Gastrocnemius medialis (tissue), 4 donors: ENCODE data around the gene CARD6. TPM values are rescaled to one million over a fixed set of nuclear protein-coding genes. Genes with fewer than 3 reads are reported as not detected.

Experiments used
- ATAC-seq, 2 donors: fragments of 150-250 bp; one replicate each; pipeline ENCODE4 v1.9.1; 2016
- DNase-seq, 2 donors: peaks; one replicate each; pipeline ENCODE4 v3.0.0-alpha.2; 2019
- H3K27ac ChIP-seq, 4 donors: fragments of 200-600 bp; sonication (generic); 1 replicate in 1 of 4; 2 replicates in 3 of 4; pipeline ENCODE4 v1.5.1; 2016 to 2018; ENCODE audit warnings: mild to moderate bottlenecking in 2 of 4, moderate library complexity in 1 of 4
- H3K27me3 ChIP-seq, 3 donors: fragments of 200-600 bp; sonication (generic) in 2 of 3; 1 replicate in 1 of 3; 2 replicates in 2 of 3; pipeline versions ENCODE4 v1.5.1 to v1.6.0; 2016 to 2019; ENCODE audit warnings: mild to moderate bottlenecking in 1 of 3, moderate library complexity in 1 of 3
- H3K36me3 ChIP-seq, 2 donors: fragments of 200-600 bp; sonication (generic) in 1 of 2; one replicate each; pipeline ENCODE4 v1.5.1; 2017 to 2018
- H3K4me1 ChIP-seq, 2 donors: fragments of 200-600 bp; sonication (generic) in 1 of 2; one replicate each; pipeline ENCODE4 v1.5.1; 2016 to 2017; ENCODE audit warnings: mild to moderate bottlenecking in 2 of 2
- H3K4me3 ChIP-seq, 4 donors: fragments of 200-600 bp; sonication (generic) in 3 of 4; 1 replicate in 1 of 4; 2 replicates in 3 of 4; pipeline ENCODE4 v1.5.1; 2016 to 2019; ENCODE audit warnings: mild to moderate bottlenecking in 2 of 4
- H3K9me3 ChIP-seq, 3 donors: fragments of 200-600 bp; sonication (generic) in 2 of 3; 1 replicate in 1 of 3; 2 replicates in 2 of 3; pipeline ENCODE4 v1.5.1; 2016 to 2019
- POLR2A ChIP-seq, 2 donors: fragments of 450-650 bp; IDR thresholded peaks; one replicate each; pipeline ENCODE4 v1.6.1; 2017; ENCODE audit warnings: antibody characterized with exemption in 2 of 2, mild to moderate bottlenecking in 2 of 2, moderate library complexity in 2 of 2
- in situ Hi-C, 4 donors: fragments of 200-750 bp; cut with MboI; loops; one replicate each; pipeline versions ENCODE4 v1.15.0 to v1.8.0; 2017; ENCODE audit warnings: low sequenced_read_pairs in 4 of 4
- intact Hi-C: fragments of 100-400 bp; cut with DNase I; formaldehyde crosslinking; loops from one replicate; pipeline ENCODE4 v1.15.1; 2023; ENCODE audit warnings: low total_unique reads
- total RNA-seq, 4 donors: library from RNA; depleted of rRNA; stranded (reverse); fragments of >200 nt; gene quantifications; one replicate each; pipeline versions ENCODE4 v1.1.0 to v1.2.3, GENCODE V29; 2016
- TF ChIP-seq, protein P1 (sequence below), 5 experiments: fragments of 450-650 bp in 3 of 5; fragments of 200-600 bp in 2 of 5; sonication (generic) in 2 of 5; IDR thresholded peaks in 4 of 5; conservative IDR thresholded peaks in 1 of 5; 1 replicate in 4 of 5; 2 replicates in 1 of 5; pipeline ENCODE4 v1.5.1; 2016 to 2019; ENCODE audit warnings: antibody characterized with exemption in 5 of 5, mild to moderate bottlenecking in 3 of 5, moderate library complexity in 3 of 5

The CARD6 gene
- total RNA-seq, 4 donors from 2014 or later, result 3.6 to 4.5 (median 3.8) TPM

DNA sequence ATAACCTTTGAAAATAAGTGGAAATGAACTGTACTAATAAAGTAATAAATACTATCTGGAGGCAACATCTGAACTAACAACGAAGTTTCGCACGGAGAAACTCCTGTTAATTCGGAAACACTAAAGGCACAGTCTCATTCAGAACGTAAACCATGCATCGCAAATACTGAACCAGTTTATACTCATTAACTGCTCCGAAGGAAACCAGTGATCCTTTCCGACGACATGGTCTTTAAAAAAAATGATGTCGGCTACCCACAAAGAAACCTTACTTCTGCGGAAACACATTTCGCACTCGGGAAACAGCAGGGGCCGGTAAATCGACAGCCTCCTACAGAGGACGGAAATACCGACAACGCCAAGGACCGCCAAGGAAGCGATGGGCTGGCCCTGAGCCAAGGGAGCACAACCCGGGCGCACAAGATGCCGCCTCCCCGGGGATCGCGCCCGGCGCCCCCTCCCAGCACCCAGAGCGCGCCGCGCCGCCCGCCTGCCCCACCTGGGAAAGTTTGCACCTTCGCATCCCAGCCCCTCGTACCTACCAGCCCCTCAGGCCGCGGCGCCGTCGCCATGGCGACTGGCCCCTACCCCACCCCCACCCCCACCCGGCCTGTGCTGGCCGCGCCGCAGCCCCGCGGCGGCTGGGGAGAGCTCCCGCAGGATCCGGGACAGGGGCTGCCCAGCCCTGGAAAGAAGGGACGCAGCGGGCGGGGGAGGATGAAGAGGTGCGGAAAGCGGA, 43.7 kb upstream of the CARD6 start:
- peak; percentile 57 to 59 for ATAC-seq
- no peaks in the 10 kb centered on the region for H3K36me3 ChIP-seq
- in situ Hi-C loops (no loop called here), intact Hi-C loops (loop anchor here (1.0 kb wide), 2 partner anchors 38 to 42 kb away; partner anchors contain the start of genes RPL37 and TTC33)
- DNase-seq, result peak; percentile 25 to 47
- H3K4me3 ChIP-seq, result peak overlapping the region; percentile 91 to 100 (median 99)
- TF ChIP-seq, protein P1, sequence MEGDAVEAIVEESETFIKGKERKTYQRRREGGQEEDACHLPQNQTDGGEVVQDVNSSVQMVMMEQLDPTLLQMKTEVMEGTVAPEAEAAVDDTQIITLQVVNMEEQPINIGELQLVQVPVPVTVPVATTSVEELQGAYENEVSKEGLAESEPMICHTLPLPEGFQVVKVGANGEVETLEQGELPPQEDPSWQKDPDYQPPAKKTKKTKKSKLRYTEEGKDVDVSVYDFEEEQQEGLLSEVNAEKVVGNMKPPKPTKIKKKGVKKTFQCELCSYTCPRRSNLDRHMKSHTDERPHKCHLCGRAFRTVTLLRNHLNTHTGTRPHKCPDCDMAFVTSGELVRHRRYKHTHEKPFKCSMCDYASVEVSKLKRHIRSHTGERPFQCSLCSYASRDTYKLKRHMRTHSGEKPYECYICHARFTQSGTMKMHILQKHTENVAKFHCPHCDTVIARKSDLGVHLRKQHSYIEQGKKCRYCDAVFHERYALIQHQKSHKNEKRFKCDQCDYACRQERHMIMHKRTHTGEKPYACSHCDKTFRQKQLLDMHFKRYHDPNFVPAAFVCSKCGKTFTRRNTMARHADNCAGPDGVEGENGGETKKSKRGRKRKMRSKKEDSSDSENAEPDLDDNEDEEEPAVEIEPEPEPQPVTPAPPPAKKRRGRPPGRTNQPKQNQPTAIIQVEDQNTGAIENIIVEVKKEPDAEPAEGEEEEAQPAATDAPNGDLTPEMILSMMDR (IDR thresholded peaks at IDR 0.05 in 4 of 5, conservative IDR thresholded peaks at IDR 0.05 in 1 of 5), result no peak
- TF ChIP-seq POLR2A (IDR thresholded peaks at IDR 0.05), result no peak
- no peaks in the 10 kb centered on the region for H3K27me3 ChIP-seq
- H3K9me3 ChIP-seq, result no peaks in the 10 kb centered on the region
- peak overlapping the region; percentile 89 to 99 (median 98) for H3K27ac ChIP-seq
- peaks cover 19 to 24% of the 10 kb centered on the region in 2 donors for H3K4me1 ChIP-seq

DNA sequence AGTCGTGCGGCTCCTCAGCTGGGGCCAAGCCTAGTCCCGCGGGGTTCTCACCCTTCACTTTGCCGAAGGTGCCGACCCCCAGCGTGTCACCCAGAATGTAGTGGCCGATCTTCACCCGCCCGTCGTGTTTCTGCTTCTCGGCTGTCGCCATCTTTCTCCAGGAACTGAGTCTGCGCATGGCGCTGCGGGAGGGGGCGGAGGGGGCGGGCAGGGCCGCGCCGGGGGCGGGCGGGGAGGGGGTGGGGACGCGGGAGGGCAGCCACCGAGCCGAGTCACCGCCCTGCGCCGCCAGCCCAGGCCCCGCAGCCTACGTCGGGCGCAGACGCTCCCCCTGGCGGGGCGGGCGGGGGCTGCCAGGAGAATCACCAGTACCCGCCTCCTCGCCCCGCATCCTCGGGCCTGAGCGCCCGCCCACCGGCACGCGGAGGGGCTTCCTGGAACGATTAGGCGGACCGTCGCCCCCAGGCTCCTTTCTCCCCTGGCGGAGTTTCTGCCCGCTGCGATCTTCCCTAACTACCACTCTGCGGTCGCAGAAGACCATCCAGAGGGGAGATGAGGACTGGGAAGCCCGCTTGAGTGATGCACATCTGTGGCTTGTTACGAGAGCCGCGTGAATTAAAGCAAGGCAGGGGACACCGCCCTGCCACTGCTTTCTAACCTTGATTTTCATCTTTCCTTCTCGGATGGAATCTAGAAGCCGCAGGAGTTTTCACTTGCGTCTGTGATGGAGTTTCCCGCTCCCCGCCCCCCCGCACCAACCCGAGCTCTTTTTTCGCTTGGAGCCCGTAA, 43.0 kb upstream of the CARD6 start, which contains the start of gene PRKAA1:
Gene PRKAA1 (minus strand): TSS at position 363 of the 789 bp plus-strand sequence. CDS start 185 bp downstream, at position 178.
- ATAC-seq, result peak; percentile 85 to 86
- H3K4me1 ChIP-seq, result peaks cover 19 to 21% of the 10 kb centered on the region in 2 donors
- H3K27ac ChIP-seq, result peak within 1 kb of the TSS; percentile 89 to 99 (median 98)
- DNase-seq, result peak; percentile 74 to 86
- no peaks in the 10 kb centered on the region for H3K36me3 ChIP-seq
- peak within 1 kb of the TSS; percentile 91 to 100 (median 99) for H3K4me3 ChIP-seq
- in situ Hi-C loops (no loop called here), intact Hi-C loops (loop anchor here (1.0 kb wide), 2 partner anchors 37 to 43 kb away; partner anchors contain the start of genes RPL37 and TTC33)
- no peaks in the 10 kb centered on the region for H3K9me3 ChIP-seq
- H3K27me3 ChIP-seq, result no peaks in the 10 kb centered on the region
- TF ChIP-seq, protein P1 (IDR thresholded peaks at IDR 0.05 in 4 of 5, conservative IDR thresholded peaks at IDR 0.05 in 1 of 5), result peak; percentile 27 to 86 (median 68)
- peak; percentile 41 to 57 for TF ChIP-seq POLR2A (IDR thresholded peaks at IDR 0.05)

DNA sequence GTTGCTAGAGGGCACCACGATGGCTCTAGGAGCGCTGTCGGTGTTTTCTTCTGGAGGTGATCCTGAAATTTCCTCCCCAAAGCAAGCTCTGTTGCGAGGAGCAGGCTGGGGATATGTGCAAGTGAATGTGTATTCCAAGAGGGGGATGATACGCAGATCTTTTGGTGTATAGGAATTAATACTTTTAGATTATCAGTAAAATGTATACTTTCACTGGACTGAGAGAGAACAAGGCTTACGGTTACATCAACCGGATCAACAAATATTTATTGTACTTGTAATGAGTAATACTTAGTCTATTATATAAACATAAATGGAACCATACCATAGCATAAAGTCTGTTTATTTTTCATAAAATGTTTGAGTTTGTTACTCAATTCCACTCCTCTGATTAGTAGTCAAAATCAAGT, 42.4 kb upstream of the CARD6 start:
- TF ChIP-seq, protein P1 (IDR thresholded peaks at IDR 0.05 in 4 of 5, conservative IDR thresholded peaks at IDR 0.05 in 1 of 5), result no peak
- no peak for TF ChIP-seq POLR2A (IDR thresholded peaks at IDR 0.05)
- H3K27me3 ChIP-seq, result no peaks in the 10 kb centered on the region
- no peaks in the 10 kb centered on the region for H3K36me3 ChIP-seq
- in situ Hi-C loops (no loop called here), intact Hi-C loops (loop anchor here (1.0 kb wide), 2 partner anchors 36 to 44 kb away; partner anchors contain the start of genes RPL37 and TTC33)
- DNase-seq, result no peak
- peak overlapping the region; percentile 91 to 100 (median 99) for H3K4me3 ChIP-seq
- no peaks in the 10 kb centered on the region for H3K9me3 ChIP-seq
- H3K27ac ChIP-seq, result peak overlapping the region; percentile 89 to 99 (median 98)
- no peak for ATAC-seq
- H3K4me1 ChIP-seq, result peaks cover 19 to 21% of the 10 kb centered on the region in 2 donors

DNA sequence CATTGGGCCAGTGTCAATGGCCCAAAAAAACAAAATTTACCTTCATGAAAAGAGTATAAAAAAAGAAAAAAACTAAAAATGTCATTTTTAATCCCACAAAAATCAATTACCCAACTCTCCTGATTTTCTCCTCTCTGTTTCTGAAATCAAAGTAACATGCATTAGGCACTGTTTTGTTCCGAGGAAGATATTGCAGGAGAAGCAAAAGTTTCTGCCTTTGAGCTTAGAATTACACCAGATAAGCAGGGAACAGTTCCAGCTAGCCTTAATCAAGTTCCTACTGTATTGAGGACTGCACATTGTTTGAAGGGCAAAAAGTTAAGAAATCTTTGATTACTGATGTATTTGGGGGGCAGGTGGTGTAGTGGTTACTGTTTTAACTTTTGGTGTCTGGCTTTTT, 41.9 kb upstream of the CARD6 start:
- peak overlapping the region in 1 of 4 donors; percentile 99 for H3K27ac ChIP-seq
- no peak for ATAC-seq
- in situ Hi-C loops, result no loop called here

More for the DNA sequence above, 41.9 kb upstream of the CARD6 start:
- Histone ChIP-seq H3K27me3 (no peaks in the 10 kb centered on the region), H3K9me3 (no peaks in the 10 kb centered on the region), H3K36me3 (no peaks in the 10 kb centered on the region), H3K4me3 (no peak overlapping the region), H3K4me1 (peaks cover 19 to 21% of the 10 kb centered on the region in 2 donors)
- TF ChIP-seq, protein P1 (IDR thresholded peaks at IDR 0.05 in 4 of 5, conservative IDR thresholded peaks at IDR 0.05 in 1 of 5), result no peak
- TF ChIP-seq POLR2A (IDR thresholded peaks at IDR 0.05), result no peak
- intact Hi-C loops, result no loop called here
- DNase-seq, result no peak
